Right ventricle myocardium superior (tissue), 1 donor: ENCODE data around the gene ENAH. TPM values are rescaled to one million over a fixed set of nuclear protein-coding genes. Genes with fewer than 3 reads are reported as not detected.
A peak's percentile ranks its signal among the peaks of the same experiment; 100 is the strongest.
"Not testable (repeated sequence)": the region's sequence is repeated elsewhere in the genome, so short reads cannot be mapped to it uniquely, and the experiment has no call there.

ENCODE experiments used
- ATAC-seq: fragments of 200-7000 bp; cut with Tn5 transposase; one replicate; pipeline ENCODE4 v1.9.1; 2020; ENCODE audit warnings: mild to moderate bottlenecking; ENCODE audit not compliant: poor library complexity
- DNase-seq: peaks from one replicate; pipeline ENCODE4 v3.0.0-alpha.2; 2020
- intact Hi-C: fragments of 100-400 bp; cut with DNase I; formaldehyde crosslinking; loops from one replicate; pipeline ENCODE4 v1.11.2; 2022
- total RNA-seq: library from RNA; stranded (reverse); fragmentation: NEBNext Ultra II Directional; extraction: Animal tissue kit (Norgen Biotek cat#: 25700); gene quantifications from one replicate; pipeline ENCODE4 v1.2.1, GENCODE V29; 2021
- donor health status: DM: no; HTN: yes; CAD: no; lungs with severe emphysema.

The ENAH gene
- total RNA-seq, 1 donor from 2014 or later: 70.4 TPM

GRCh38 chr1:225474439-225474985, 178.4 kb downstream of the ENAH start:
- no peak for DNase-seq
- intact Hi-C loops: loop anchor here (2.0 kb wide), 2 partner anchors 436 to 502 kb away; no protein-coding TSS in a partner anchor
- ATAC-seq: no peak

DNA sequence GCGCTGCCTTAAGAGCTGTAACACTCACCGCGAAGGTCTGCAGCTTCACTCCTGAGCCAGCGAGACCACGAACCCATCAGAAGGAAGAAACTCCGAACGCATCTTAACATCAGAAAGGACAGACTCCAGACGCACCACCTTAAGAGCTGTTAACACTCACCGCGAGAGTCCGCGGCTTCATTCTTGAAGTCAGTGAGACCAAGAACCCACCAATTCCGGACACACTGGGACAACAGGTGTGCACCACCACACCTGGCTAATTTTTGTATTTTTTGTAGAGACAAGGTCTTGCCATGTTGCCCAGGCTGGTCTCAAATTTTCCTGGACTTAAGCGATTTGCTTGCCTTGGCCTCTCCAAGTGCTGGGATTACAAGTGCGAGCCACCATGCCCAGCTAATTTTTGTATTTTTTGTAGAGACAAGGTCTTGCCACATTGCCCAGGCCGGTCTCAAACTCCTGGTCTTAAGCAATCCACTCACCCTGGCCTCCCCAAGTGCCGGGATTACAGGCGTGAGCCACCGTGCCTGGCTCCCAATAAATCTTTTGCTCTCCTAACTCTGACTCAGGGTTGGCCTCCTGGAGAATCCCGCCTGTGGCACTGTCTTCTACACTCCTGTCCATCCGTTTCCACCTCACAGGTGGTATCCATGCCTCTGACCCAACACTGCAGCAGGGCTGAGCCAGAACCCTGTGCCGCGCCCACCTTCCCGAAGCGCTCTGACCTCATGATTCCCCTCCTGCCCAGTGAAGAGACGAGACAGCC, 179.1 kb downstream of the ENAH start:
- intact Hi-C loops: loop anchor here (2.0 kb wide), 2 partner anchors 437 to 503 kb away; no protein-coding TSS in a partner anchor
- not testable (repeated sequence) for DNase-seq, ATAC-seq

DNA sequence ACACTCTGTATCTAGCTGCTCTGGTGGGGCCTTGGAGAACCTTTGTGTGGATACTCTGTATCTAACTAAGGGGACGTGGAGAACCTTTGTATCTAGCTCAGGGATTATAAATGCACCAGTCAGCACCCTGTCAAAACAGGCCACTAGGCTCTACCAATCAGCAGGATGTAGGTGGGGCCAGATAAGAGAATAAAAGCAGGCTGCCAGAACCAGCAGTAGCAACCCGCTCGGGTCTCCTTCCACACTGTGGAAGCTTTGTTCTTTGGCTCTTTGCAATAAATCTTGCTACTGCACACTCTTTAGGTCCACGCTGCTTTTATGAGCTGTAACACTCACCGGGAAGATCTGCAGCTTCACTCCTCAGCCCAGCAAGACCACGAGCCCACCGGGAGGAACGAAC, 179.7 kb downstream of the ENAH start:
- DNase-seq, intact Hi-C loops, ATAC-seq: not testable (repeated sequence)

- ATAC-seq: no peak
- DNase-seq: peak; percentile 36
- intact Hi-C loops: no loop called here
Observed at GRCh38 chr1:225471453-225472301, 181.2 kb downstream of the ENAH start.

- DNase-seq: peak; percentile 8
- intact Hi-C loops: no loop called here
Observed at GRCh38 chr1:225471109-225471452, 181.8 kb downstream of the ENAH start.

GRCh38 chr1:225470211-225471108, 182.5 kb downstream of the ENAH start:
- ATAC-seq (no peak), DNase-seq (peak; percentile 40)
- intact Hi-C loops: no loop called here

More at GRCh38 chr1:225471109-225471452, 181.8 kb downstream of the ENAH start:
- ATAC-seq: no peak

GRCh38 chr1:225469051-225469450, 183.9 kb downstream of the ENAH start:
- intact Hi-C loops: no loop called here
- no peak for ATAC-seq
- peak; percentile 19 for DNase-seq

DNA sequence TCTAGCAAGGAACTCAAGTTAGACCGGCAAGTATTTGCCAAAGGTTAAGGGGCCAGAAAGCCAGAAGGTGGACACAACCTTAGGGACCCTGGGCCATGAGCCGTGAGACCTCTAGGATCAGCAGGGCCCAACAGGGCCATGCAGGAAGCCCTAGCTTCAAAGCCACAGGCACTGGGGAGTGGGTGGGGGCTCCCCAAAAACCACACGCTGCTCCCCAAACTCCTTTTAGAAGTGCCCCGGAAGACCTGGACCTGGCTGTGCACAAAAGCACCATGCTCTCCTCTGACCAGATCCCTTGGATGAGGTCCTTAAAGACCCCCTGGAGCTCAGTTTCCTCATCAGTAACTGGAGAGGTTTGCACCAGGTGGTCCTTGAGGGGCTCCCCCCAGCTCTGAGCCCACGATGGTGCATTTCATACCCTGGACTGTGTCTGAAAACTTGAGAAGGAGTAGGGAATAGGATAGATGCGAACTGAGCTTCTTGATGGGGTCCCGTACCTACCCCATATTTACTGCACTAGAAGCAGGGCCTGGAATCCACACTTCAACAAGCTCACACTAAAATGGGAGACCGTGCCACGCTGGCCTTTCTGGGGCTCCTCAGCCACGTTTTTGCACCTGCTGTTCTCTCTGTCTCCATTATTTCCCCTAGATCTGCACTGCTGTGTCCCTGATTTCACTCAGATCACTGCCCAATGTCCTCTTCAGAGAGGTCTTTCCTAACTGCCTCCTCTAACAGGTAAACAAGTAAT, 184.5 kb downstream of the ENAH start:
- peak; percentile 22 for DNase-seq
- no peak for ATAC-seq

DNA sequence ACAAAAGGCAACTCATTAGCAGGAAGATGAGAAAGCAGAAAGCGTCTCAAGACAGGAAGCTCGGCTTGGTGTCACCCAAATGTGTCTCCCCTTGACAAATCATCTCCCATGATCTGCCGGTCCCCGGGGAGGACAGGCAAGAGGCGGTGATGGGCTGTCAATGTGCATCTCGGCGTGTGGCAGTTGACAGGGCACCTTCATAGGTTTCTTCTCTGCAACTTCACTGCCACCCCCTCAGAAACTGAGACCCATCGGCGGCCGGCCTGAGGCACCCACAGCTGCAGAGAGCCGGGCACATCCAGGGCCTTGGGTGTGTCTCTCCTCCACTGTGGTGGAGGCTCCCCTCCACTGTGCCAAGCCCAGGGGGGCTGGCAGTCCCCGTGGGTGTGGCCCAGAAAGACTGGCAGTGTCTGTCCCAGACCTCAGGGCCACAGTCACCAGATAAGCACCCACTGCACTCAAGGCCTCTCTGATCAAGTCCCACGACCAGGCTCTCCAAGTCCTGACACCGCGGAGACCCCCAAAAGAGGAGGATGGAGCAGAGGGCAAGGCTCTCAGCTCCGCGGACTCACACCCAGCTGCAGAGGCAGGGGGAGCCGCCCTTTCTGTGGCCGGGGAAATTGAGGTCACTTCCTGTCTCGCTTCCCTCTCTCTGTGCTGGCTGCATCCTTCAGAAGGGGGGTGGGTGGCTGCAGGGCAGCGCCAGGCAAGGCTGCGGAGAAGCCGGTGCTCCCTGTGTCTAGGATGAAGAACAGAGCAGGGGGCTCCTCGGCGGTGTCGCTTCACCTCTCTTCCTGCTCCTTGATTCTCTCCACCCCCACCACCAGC, 185.5 kb downstream of the ENAH start:
- peak; percentile 84 for DNase-seq
- ATAC-seq: peak; percentile 83
- intact Hi-C loops: no loop called here

More for the DNA sequence above, 184.5 kb downstream of the ENAH start:
- intact Hi-C loops: no loop called here

DNA sequence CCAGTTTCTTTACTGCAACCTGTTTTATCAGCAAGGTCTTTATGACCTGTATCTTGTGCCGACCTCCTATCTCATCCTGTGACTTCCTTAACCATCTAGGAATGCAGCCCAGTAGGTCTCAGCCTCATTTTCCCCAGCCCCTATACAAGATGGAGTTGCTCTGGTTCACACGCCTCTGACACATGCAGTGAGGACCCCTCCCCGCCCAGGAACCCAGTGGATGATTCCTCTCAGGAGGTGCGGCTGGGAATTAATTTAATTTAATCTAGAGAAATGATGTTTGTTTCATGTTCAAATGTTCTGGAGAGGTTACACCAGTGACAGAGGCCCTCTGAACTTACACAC, 186.1 kb downstream of the ENAH start:
- intact Hi-C loops: no loop called here
- ATAC-seq: no peak
- DNase-seq: no peak

- intact Hi-C loops: no loop called here
- ATAC-seq: no peak
- peak; percentile 22 for DNase-seq
Observed at GRCh38 chr1:225465793-225466517, 187.0 kb downstream of the ENAH start.

DNA sequence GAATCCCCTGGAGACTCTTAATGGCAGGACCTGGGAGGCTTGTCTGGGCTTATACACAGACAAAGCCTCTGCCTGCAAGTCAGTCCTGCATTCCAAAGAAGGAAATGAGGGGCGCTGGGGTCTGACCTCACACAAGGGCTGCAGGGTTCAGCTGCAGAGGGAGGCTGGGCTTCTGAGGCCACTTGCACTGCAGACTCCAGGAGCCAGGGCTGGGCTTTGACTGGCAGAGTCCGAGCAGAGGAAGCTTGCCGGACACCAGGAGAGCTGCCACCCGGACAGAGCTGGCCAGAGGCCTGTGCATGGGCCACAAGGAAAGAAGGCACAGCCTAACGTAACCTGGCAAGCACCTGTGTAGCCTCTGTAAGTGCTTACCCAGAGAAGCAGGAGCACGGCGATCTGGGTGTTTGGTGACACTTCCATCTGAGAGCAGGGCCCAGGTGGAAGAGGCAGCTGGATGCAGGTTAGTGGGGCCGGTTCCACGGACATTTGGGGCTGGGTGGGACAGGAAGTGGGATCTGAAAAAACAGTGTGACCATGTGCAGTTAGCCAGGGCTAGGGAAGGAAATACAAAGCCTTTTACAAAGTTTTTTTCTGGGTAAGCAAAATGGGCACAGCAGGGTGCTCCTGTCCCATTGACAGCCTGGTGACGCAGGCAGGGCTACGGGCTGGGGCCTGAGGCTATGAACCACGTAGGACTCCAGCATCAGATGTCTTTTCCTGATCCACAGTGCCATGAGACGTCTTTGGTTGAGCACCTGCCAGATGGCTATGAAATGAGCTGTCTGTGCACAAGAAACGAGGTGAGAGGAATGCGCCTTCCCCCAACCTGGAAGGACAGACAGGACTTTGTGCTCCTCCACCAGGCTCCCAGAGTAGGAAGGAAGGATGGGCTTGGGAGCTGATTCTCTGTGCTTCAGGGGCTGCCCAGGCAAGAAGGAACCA, 187.8 kb downstream of the ENAH start:
- no peak for ATAC-seq
- intact Hi-C loops: no loop called here
- peak; percentile 35 for DNase-seq

DNA sequence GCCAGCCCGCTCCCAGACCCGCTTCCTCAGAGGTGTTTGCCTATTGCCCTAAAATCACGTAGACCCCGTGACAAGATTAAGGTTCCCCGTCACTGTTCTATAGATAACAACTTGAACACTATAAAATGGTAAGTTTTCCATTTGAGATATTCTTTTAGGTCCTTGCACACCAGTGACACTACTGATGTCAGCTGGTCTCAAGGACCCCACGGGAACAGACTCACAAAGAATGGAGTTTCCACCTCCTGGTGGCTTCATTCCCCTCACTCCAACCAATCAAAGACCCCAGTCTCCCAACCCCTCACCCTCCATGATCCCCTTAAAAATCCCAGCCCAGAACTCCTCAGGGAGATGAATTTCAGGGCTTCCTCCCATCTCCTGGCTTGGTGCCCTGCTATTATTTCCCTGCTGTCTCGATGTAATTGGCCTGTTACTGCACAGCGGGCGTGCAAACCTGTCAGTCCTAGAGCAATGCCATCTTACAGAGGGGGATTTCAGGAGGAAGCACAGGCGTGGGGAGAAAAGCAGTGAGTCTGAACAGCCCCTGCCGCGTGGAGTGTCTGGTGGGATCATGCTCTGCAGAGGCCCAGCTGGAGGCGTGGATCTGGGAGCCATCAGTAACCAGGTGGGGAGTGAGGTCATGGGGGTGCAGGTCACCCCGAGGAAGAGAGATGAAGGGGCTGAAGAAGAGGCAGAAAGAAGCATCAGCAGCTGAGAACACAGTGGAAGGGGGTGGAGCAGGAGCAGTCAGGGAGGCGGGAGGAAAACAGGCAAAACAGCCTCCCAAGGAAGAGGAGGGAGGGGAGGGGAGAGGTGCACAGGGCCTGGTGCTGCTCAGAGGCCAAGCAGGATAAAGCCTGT, 190.0 kb downstream of the ENAH start:
- intact Hi-C loops: no loop called here
- ATAC-seq (no peak), DNase-seq (peak; percentile 41)

DNA sequence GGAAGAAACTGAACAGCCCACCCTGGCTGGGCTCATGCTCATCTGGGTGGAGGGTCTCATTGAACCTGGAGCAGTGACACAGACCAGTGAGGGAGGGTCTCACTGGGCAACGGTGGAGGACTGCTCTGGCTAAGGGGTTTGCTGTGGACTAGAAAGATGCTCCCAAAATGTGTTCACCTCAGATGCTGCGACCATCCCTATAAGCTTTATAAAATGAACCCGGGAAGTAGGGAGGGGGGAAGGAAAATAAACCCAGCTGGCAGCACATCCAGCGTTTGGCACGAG, 190.6 kb downstream of the ENAH start:
- intact Hi-C loops: no loop called here
- ATAC-seq (no peak), DNase-seq (no peak)
